ENCODE results near the gene NBL1. TPM values are rescaled to one million over a fixed set of nuclear protein-coding genes. Genes with fewer than 3 reads are reported as not detected.

The NBL1 gene
- total RNA-seq, 1 donor from 2014 or later, result 38.1 TPM

Other genes starting within 250 kb of the NBL1 start
- gene CAPZB, start 158.8 kb upstream of the NBL1 start, total RNA-seq (ENCODE audit: unreplicated experiment), result 414 TPM
- gene HTR6, start 20.6 kb downstream of the NBL1 start, total RNA-seq (ENCODE audit: unreplicated experiment), result not detected
- gene TMCO4, start 155.6 kb downstream of the NBL1 start, total RNA-seq (ENCODE audit: unreplicated experiment), result 4.1 TPM
- not detected for gene RNF186, start 171.0 kb downstream of the NBL1 start, total RNA-seq (ENCODE audit: unreplicated experiment)
- 12.1 TPM for gene OTUD3, start 238.1 kb downstream of the NBL1 start, total RNA-seq (ENCODE audit: unreplicated experiment)

All from endothelial cell (in vitro differentiated cells).